Vagina (tissue), 2 donors: ENCODE results near the gene CREBBP. TPM values are rescaled to one million over a fixed set of nuclear protein-coding genes. Genes with fewer than 3 reads are reported as not detected.

Experiments used
- DNase-seq, 2 donors: peaks; one replicate each; pipeline ENCODE4 v3.0.0-alpha.2; 2017; ENCODE audit errors: extremely low spot score in 2 of 2
- H3K27ac ChIP-seq: fragments of 200-600 bp; sonication (generic); one replicate; pipeline ENCODE4 v1.5.1; 2019
- H3K27me3 ChIP-seq: fragments of 200-600 bp; sonication (generic); one replicate; pipeline ENCODE4 v1.5.1; 2019
- H3K36me3 ChIP-seq, 2 donors: fragments of 200-600 bp; sonication (generic); one replicate each; pipeline ENCODE4 v1.5.1; 2017 to 2019
- H3K4me1 ChIP-seq: fragments of 200-600 bp; sonication (generic); one replicate; pipeline ENCODE4 v1.5.1; 2019
- H3K4me3 ChIP-seq, 2 donors: fragments of 200-600 bp; sonication (generic); 1 replicate in 1 of 2; 2 replicates in 1 of 2; pipeline ENCODE4 v1.5.1; 2016 to 2019
- H3K9me3 ChIP-seq: fragments of 200-600 bp; sonication (generic); one replicate; pipeline ENCODE4 v1.5.1; 2019
- CTCF ChIP-seq, 3 experiments: fragments of 450-650 bp in 2 of 3; fragments of 200-600 bp in 1 of 3; sonication (generic) in 1 of 3; IDR thresholded peaks; one replicate each; pipeline ENCODE4 v1.5.1; 2017 to 2019; ENCODE audit warnings: antibody characterized with exemption in 3 of 3, mild to moderate bottlenecking in 2 of 3, moderate library complexity in 2 of 3
- POLR2A ChIP-seq, 2 donors: fragments of 450-650 bp; IDR thresholded peaks; one replicate each; pipeline ENCODE4 v1.6.1; 2017; ENCODE audit warnings: antibody characterized with exemption in 2 of 2, mild to moderate bottlenecking in 2 of 2, moderate library complexity in 2 of 2
- POLR2AphosphoS5 ChIP-seq, 2 donors: sonication (generic); formaldehyde crosslinking; IDR thresholded peaks; one replicate each; pipeline ENCODE4 v1.9.0; 2017; ENCODE audit warnings: antibody characterized with exemption in 2 of 2, mild to moderate bottlenecking in 2 of 2, low read depth in 1 of 2; ENCODE audit not compliant: insufficient read depth in 1 of 2
- intact Hi-C: fragments of 100-400 bp; cut with DNase I; formaldehyde crosslinking; loops from one replicate; pipeline ENCODE4 v1.15.1; 2023
- total RNA-seq: library from RNA; depleted of rRNA; stranded (reverse); fragments of >200 nt; gene quantifications from one replicate; pipeline ENCODE4 v1.2.3, GENCODE V29; 2016

CREBBP gene
- total RNA-seq, 1 donor from 2014 or later = 102 TPM

- no peaks in the 10 kb centered on the region for H3K27me3 ChIP-seq
- peaks cover 90% of the 10 kb centered on the region for H3K4me1 ChIP-seq
- H3K27ac ChIP-seq = no peak overlapping the region
- H3K9me3 ChIP-seq = no peaks in the 10 kb centered on the region
- H3K4me3 ChIP-seq = no peak overlapping the region
- no peak for TF ChIP-seq POLR2AphosphoS5 (IDR thresholded peaks at IDR 0.05; ENCODE audit: insufficient read depth in 1 of 2, low read depth in 1 of 2)
- no peak for TF ChIP-seq POLR2A (IDR thresholded peaks at IDR 0.05)
- no peak for TF ChIP-seq CTCF (IDR thresholded peaks at IDR 0.05)
- DNase-seq = no peak
- no peaks in the 10 kb centered on the region for H3K36me3 ChIP-seq
- intact Hi-C loops = no loop called here
Observed at GRCh38 chr16:3823427-3823826, 57.1 kb downstream of the CREBBP start.

- H3K36me3 ChIP-seq = no peaks in the 10 kb centered on the region
- H3K9me3 ChIP-seq = no peaks in the 10 kb centered on the region
- H3K27me3 ChIP-seq = no peaks in the 10 kb centered on the region
- peaks cover 97% of the 10 kb centered on the region for H3K4me1 ChIP-seq
- TF ChIP-seq POLR2A (IDR thresholded peaks at IDR 0.05) (no peak), CTCF (IDR thresholded peaks at IDR 0.05) (no peak), POLR2AphosphoS5 (IDR thresholded peaks at IDR 0.05; ENCODE audit: insufficient read depth in 1 of 2, low read depth in 1 of 2) (no peak)
- intact Hi-C loops = no loop called here
- no peak overlapping the region for H3K4me3 ChIP-seq
- DNase-seq = no peak
- H3K27ac ChIP-seq = no peak overlapping the region
Observed at GRCh38 chr16:3822366-3823045, 58.0 kb downstream of the CREBBP start.

- Histone ChIP-seq H3K9me3 (no peaks in the 10 kb centered on the region), H3K4me1 (peaks cover 97% of the 10 kb centered on the region), H3K4me3 (no peak overlapping the region), H3K36me3 (no peaks in the 10 kb centered on the region), H3K27me3 (no peaks in the 10 kb centered on the region), H3K27ac (no peak overlapping the region)
- DNase-seq = no peak
- intact Hi-C loops = no loop called here
- TF ChIP-seq POLR2A (IDR thresholded peaks at IDR 0.05) (no peak), CTCF (IDR thresholded peaks at IDR 0.05) (no peak), POLR2AphosphoS5 (IDR thresholded peaks at IDR 0.05; ENCODE audit: insufficient read depth in 1 of 2, low read depth in 1 of 2) (no peak)
Observed at GRCh38 chr16:3821184-3821583, 59.3 kb downstream of the CREBBP start.

GRCh38 chr16:3819746-3820724, 60.5 kb downstream of the CREBBP start:
- no peaks in the 10 kb centered on the region for H3K36me3 ChIP-seq
- DNase-seq = no peak
- TF ChIP-seq POLR2AphosphoS5 (IDR thresholded peaks at IDR 0.05; ENCODE audit: insufficient read depth in 1 of 2, low read depth in 1 of 2) = peak in 1 of 2 donors; percentile 31
- TF ChIP-seq POLR2A (IDR thresholded peaks at IDR 0.05) = no peak
- no peak for TF ChIP-seq CTCF (IDR thresholded peaks at IDR 0.05)
- peak overlapping the region; percentile 5 for H3K27ac ChIP-seq
- H3K4me3 ChIP-seq = no peak overlapping the region
- H3K9me3 ChIP-seq = no peaks in the 10 kb centered on the region
- H3K27me3 ChIP-seq = no peaks in the 10 kb centered on the region
- intact Hi-C loops = no loop called here
- peaks cover 94% of the 10 kb centered on the region for H3K4me1 ChIP-seq
